Lung (tissue), 12 donors: ENCODE data around the gene FMN1. TPM values are rescaled to one million over a fixed set of nuclear protein-coding genes. Genes with fewer than 3 reads are reported as not detected.

Experiments
- ATAC-seq: fragments of 200-7000 bp; cut with Tn5 transposase; one replicate; pipeline ENCODE4 v1.9.1; 2020; ENCODE audit warnings: moderate number of reproducible peaks; ENCODE audit not compliant: insufficient read depth, low FRiP score
- DNase-seq, 3 donors: peaks; one replicate each; pipeline ENCODE4 v3.0.0-alpha.2; 2013 to 2017
- H3K27ac ChIP-seq, 2 donors: one replicate each; pipeline ENCODE4 v1.5.1; 2013; ENCODE audit warnings: mild to moderate bottlenecking in 2 of 2, moderate library complexity in 2 of 2, control low read depth in 1 of 2, inconsistent platforms in 1 of 2, low read depth in 1 of 2, low read length in 1 of 2
- H3K27me3 ChIP-seq, 3 donors: one replicate each; pipeline ENCODE4 v1.5.1; 2013; ENCODE audit warnings: low read length in 2 of 3; ENCODE audit not compliant: control insufficient read depth in 3 of 3, insufficient read depth in 3 of 3
- H3K36me3 ChIP-seq, 4 donors: one replicate each; pipeline ENCODE4 v1.5.1; 2013; ENCODE audit warnings: low read length in 4 of 4, mild to moderate bottlenecking in 1 of 4, moderate library complexity in 1 of 4; ENCODE audit not compliant: control insufficient read depth in 4 of 4, insufficient read depth in 4 of 4
- H3K4me1 ChIP-seq, 5 donors: one replicate each; pipeline ENCODE4 v1.5.1; 2013; ENCODE audit warnings: low read length in 5 of 5, mild to moderate bottlenecking in 2 of 5, moderate library complexity in 1 of 5; ENCODE audit not compliant: control insufficient read depth in 5 of 5, insufficient read depth in 5 of 5
- H3K4me3 ChIP-seq: one replicate; pipeline ENCODE4 v1.5.1; 2013; ENCODE audit warnings: mild to moderate bottlenecking, control low read depth, moderate library complexity
- H3K9ac ChIP-seq, 2 donors: one replicate each; pipeline ENCODE4 v1.5.1; 2013; ENCODE audit warnings: low read length in 2 of 2, control low read depth in 1 of 2; ENCODE audit not compliant: insufficient read depth in 1 of 2
- H3K9me3 ChIP-seq, 4 donors: one replicate each; pipeline ENCODE4 v1.5.1; 2013; ENCODE audit warnings: low read length in 3 of 4, mild to moderate bottlenecking in 1 of 4, moderate library complexity in 1 of 4; ENCODE audit not compliant: control insufficient read depth in 4 of 4, insufficient read depth in 3 of 4
- WGBS, 2 donors: extraction: QIAGEN DNeasy Blood & Tissue Kit; methylation state at CpG; one replicate each; pipeline ENCODE4 v1.1.7; 2013; 5-methylcytosine and 5-hydroxymethylcytosine counted together
- polyA plus RNA-seq, 2 donors: library from polyadenylated mRNA; stranded (reverse); fragments of 200-250 nt; gene quantifications; one replicate each; pipeline ENCODE4 v1.2.1, GENCODE V29; 2013
- total RNA-seq, 2 donors: library from RNA; depleted of rRNA in 1 of 2; stranded (reverse); fragments of >200 nt in 1 of 2; gene quantifications; one replicate each; pipeline ENCODE4 v1.2.1, GENCODE V29; 2014 to 2021
- TF ChIP-seq, protein P1 (sequence below): IDR thresholded peaks from 2 replicates; pipeline ENCODE4 v1.5.1; 2012; ENCODE audit warnings: mild to moderate bottlenecking; ENCODE audit errors: control extremely low read depth, extremely low read depth
- donor health status: control.
- donor health status: control.
- donor health status: Bipolar disorder and iron deficiency.
- donor health status: healthy.
- donor health status: DM: yes; HTN: yes; CAD: no.

FMN1 gene
- total and polyA plus RNA-seq, 4 donors = 4.6 to 45.2 (median 15.7) TPM

GRCh38 chr15:33145447-33145846, 49.1 kb downstream of the FMN1 start:
- no peak for ATAC-seq
- no peak overlapping the region for H3K9ac ChIP-seq
- no peak overlapping the region for H3K4me3 ChIP-seq
- TF ChIP-seq, protein P1, sequence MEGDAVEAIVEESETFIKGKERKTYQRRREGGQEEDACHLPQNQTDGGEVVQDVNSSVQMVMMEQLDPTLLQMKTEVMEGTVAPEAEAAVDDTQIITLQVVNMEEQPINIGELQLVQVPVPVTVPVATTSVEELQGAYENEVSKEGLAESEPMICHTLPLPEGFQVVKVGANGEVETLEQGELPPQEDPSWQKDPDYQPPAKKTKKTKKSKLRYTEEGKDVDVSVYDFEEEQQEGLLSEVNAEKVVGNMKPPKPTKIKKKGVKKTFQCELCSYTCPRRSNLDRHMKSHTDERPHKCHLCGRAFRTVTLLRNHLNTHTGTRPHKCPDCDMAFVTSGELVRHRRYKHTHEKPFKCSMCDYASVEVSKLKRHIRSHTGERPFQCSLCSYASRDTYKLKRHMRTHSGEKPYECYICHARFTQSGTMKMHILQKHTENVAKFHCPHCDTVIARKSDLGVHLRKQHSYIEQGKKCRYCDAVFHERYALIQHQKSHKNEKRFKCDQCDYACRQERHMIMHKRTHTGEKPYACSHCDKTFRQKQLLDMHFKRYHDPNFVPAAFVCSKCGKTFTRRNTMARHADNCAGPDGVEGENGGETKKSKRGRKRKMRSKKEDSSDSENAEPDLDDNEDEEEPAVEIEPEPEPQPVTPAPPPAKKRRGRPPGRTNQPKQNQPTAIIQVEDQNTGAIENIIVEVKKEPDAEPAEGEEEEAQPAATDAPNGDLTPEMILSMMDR = no peak
- H3K9me3 ChIP-seq = peaks cover 0 to 2% (median 0%) of the 10 kb centered on the region in 4 donors
- H3K27me3 ChIP-seq = no peaks in the 10 kb centered on the region
- peak overlapping the region in 1 of 2 donors; percentile 60 for H3K27ac ChIP-seq
- H3K36me3 ChIP-seq = no peaks in the 10 kb centered on the region
- WGBS, 2 donors = 74 to 84% methylated on average over 6 of the region's 6 CpGs
- peaks cover 0 to 5% (median 0%) of the 10 kb centered on the region in 5 donors for H3K4me1 ChIP-seq
- DNase-seq = peak in 1 of 3 donors; percentile 25

DNA sequence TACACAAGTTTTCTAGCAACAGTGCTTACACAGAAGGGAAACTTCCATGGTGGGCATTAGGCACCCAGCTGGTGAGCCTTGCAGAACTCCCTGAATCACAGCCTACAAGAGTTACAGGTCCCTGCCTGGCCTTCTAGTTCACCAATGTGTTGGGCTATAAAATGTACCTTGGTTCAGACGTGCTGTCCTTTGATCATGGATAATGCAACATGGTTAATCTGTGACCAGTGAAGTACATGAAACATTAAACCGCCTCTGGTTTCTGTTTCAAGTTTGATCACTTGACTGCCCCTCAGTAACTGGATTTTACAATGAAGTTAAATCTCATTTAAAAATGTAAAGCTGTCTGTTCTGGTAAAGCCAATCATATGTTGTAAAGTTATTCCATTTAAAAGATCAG, 51.8 kb downstream of the FMN1 start:
- TF ChIP-seq, protein P1 = no peak
- H3K4me3 ChIP-seq = no peak overlapping the region
- peaks cover 0 to 2% (median 0%) of the 10 kb centered on the region in 4 donors for H3K9me3 ChIP-seq
- H3K27ac ChIP-seq = no peak overlapping the region
- H3K27me3 ChIP-seq = no peaks in the 10 kb centered on the region
- H3K4me1 ChIP-seq = peaks cover 0 to 8% (median 0%) of the 10 kb centered on the region in 5 donors
- ATAC-seq = no peak
- no peak overlapping the region for H3K9ac ChIP-seq
- peak in 1 of 3 donors; percentile 66 for DNase-seq
- no peaks in the 10 kb centered on the region for H3K36me3 ChIP-seq
- WGBS, 2 donors = 63 to 80% methylated on average over 2 of the region's 2 CpGs

DNA sequence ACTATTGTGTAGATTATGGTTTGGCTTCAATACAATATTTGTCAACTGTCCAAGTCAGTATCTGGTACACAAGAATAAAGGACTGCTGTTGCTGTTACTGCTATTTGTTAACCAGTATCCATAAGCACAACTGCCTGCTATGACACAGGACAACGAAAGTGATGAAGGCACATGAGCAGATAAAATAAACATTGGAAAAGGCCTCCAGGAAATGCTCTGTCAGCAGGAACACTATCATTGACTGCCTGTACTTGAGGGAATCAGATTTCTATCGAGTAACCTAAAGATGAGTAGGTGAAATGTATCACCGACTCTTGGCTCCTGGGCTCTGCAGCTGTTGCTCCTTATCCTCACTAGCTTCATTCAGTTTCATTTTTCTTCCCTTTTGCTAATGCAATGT, 56.5 kb downstream of the FMN1 start:
- ATAC-seq (no peak), DNase-seq (peak in 1 of 3 donors; percentile 46)
- H3K27me3 ChIP-seq = no peaks in the 10 kb centered on the region
- no peak overlapping the region for H3K9ac ChIP-seq
- H3K4me3 ChIP-seq = no peak overlapping the region
- TF ChIP-seq, protein P1 = no peak
- 62 to 81% methylated on average over 3 of the region's 3 CpGs for WGBS, 2 donors
- no peak overlapping the region for H3K27ac ChIP-seq
- no peaks in the 10 kb centered on the region for H3K36me3 ChIP-seq
- no peaks in the 10 kb centered on the region for H3K9me3 ChIP-seq
- H3K4me1 ChIP-seq = peaks cover 0 to 5% (median 0%) of the 10 kb centered on the region in 5 donors

DNA sequence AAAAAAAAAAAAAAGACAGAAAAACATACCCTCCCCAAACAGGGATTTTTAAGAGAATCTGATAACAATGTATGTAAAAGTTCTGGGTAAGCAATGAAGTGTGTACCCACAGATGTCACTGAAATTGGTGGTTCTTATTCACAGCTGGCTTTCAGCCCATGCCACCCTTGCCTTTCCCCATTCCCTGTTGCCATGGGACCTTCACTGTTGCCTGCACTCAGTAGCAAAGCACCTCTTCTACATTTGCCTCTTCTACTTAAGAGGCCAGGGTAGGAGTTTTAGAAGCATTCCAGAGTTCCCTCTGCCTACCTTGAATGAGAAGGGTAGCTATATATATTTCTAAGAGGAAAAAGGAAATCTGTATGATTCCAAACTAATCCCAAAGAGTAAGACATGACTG, 57.4 kb downstream of the FMN1 start:
- Histone ChIP-seq H3K4me1 (peaks cover 0 to 5% (median 0%) of the 10 kb centered on the region in 5 donors), H3K4me3 (no peak overlapping the region), H3K9me3 (no peaks in the 10 kb centered on the region), H3K9ac (no peak overlapping the region), H3K27me3 (no peaks in the 10 kb centered on the region), H3K36me3 (no peaks in the 10 kb centered on the region), H3K27ac (no peak overlapping the region)
- ATAC-seq = peak; percentile 29
- DNase-seq = peak in 1 of 3 donors; percentile 32
- TF ChIP-seq, protein P1 = no peak
